ENCODE data around the gene ADAMTSL4. TPM values are rescaled to one million over a fixed set of nuclear protein-coding genes. Genes with fewer than 3 reads are reported as not detected.
A peak's percentile ranks its signal among the peaks of the same experiment; 100 is the strongest.

Gene ADAMTSL4
- total and polyA plus RNA-seq, 4 donors: 5.6 to 12.2 (median 11.5) TPM

DNA sequence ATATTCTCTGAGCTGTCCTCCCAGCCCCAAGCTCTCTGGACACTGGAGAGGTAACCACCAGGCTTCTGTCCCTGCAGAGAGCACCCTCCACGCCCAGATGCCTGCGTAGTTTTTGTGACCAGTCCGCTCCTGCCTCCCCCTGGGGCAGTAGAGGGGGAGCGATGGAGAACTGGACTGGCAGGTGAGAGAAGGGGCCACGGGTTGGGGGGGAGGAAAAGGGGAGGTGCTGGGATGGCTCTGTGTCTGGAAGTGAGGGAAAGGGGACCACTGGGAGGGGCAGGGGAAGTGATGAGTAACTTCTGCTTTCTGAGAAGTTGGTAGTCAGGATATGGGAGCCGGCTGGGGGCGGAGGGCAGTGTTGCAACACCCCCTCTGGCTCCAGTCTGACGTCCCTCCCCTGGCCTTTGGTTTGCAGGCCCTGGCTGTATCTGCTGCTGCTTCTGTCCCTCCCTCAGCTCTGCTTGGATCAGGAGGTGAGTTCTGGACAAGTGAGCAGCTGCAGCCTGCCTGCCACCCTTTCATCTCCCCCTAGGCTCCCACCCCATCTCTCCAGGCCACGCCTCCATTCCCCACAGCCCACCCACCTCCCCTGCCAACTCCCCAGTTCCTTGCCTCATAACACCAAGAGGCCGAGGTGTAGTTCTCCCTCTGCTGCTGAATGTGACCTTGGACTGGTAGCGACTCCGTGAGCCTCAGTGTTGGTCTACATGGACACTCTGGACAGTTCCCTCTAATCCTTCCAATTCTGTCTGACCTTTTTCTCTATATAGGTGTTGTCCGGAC, 3.1 kb downstream of the ADAMTSL4 start:
- TF ChIP-seq, protein P1, sequence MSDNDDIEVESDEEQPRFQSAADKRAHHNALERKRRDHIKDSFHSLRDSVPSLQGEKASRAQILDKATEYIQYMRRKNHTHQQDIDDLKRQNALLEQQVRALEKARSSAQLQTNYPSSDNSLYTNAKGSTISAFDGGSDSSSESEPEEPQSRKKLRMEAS (IDR thresholded peaks at IDR 0.05): no peak
- TF ChIP-seq, protein P2, sequence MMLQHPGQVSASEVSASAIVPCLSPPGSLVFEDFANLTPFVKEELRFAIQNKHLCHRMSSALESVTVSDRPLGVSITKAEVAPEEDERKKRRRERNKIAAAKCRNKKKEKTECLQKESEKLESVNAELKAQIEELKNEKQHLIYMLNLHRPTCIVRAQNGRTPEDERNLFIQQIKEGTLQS (IDR thresholded peaks at IDR 0.05): peak; percentile 58
- peak in 1 of 2 donors; percentile 40 for TF ChIP-seq JUND (IDR thresholded peaks at IDR 0.05)
- peak; percentile 79 for TF ChIP-seq SP1 (IDR thresholded peaks at IDR 0.05)
- TF ChIP-seq YY1 (IDR thresholded peaks at IDR 0.05): peak; percentile 24
- TF ChIP-seq GABPA (IDR thresholded peaks at IDR 0.05 in 1 of 2, conservative IDR thresholded peaks at IDR 0.05 in 1 of 2): peak in 1 of 2 donors; percentile 45
- TF ChIP-seq, protein P3, sequence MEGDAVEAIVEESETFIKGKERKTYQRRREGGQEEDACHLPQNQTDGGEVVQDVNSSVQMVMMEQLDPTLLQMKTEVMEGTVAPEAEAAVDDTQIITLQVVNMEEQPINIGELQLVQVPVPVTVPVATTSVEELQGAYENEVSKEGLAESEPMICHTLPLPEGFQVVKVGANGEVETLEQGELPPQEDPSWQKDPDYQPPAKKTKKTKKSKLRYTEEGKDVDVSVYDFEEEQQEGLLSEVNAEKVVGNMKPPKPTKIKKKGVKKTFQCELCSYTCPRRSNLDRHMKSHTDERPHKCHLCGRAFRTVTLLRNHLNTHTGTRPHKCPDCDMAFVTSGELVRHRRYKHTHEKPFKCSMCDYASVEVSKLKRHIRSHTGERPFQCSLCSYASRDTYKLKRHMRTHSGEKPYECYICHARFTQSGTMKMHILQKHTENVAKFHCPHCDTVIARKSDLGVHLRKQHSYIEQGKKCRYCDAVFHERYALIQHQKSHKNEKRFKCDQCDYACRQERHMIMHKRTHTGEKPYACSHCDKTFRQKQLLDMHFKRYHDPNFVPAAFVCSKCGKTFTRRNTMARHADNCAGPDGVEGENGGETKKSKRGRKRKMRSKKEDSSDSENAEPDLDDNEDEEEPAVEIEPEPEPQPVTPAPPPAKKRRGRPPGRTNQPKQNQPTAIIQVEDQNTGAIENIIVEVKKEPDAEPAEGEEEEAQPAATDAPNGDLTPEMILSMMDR (IDR thresholded peaks at IDR 0.05; ENCODE audit: low read depth, low read length, missing input control): no peak
- TF ChIP-seq HNF4A (conservative IDR thresholded peaks at IDR 0.05): peak; percentile 71 to 73
- peak; percentile 53 to 64 for TF ChIP-seq RXRA (IDR thresholded peaks at IDR 0.05)
- peak in 1 of 2 donors; percentile 63 for TF ChIP-seq EGR1 (IDR thresholded peaks at IDR 0.05; ENCODE audit: low read depth in 2 of 2)
- peak in 1 of 2 donors; percentile 62 for TF ChIP-seq RAD21 (IDR thresholded peaks at IDR 0.05)
- TF ChIP-seq TAF1 (conservative IDR thresholded peaks at IDR 0.05): no peak
- TF ChIP-seq, protein P4, sequence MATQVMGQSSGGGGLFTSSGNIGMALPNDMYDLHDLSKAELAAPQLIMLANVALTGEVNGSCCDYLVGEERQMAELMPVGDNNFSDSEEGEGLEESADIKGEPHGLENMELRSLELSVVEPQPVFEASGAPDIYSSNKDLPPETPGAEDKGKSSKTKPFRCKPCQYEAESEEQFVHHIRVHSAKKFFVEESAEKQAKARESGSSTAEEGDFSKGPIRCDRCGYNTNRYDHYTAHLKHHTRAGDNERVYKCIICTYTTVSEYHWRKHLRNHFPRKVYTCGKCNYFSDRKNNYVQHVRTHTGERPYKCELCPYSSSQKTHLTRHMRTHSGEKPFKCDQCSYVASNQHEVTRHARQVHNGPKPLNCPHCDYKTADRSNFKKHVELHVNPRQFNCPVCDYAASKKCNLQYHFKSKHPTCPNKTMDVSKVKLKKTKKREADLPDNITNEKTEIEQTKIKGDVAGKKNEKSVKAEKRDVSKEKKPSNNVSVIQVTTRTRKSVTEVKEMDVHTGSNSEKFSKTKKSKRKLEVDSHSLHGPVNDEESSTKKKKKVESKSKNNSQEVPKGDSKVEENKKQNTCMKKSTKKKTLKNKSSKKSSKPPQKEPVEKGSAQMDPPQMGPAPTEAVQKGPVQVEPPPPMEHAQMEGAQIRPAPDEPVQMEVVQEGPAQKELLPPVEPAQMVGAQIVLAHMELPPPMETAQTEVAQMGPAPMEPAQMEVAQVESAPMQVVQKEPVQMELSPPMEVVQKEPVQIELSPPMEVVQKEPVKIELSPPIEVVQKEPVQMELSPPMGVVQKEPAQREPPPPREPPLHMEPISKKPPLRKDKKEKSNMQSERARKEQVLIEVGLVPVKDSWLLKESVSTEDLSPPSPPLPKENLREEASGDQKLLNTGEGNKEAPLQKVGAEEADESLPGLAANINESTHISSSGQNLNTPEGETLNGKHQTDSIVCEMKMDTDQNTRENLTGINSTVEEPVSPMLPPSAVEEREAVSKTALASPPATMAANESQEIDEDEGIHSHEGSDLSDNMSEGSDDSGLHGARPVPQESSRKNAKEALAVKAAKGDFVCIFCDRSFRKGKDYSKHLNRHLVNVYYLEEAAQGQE (IDR thresholded peaks at IDR 0.05): peak; percentile 34
- no peak for TF ChIP-seq FOXA1 (IDR thresholded peaks at IDR 0.05)

DNA sequence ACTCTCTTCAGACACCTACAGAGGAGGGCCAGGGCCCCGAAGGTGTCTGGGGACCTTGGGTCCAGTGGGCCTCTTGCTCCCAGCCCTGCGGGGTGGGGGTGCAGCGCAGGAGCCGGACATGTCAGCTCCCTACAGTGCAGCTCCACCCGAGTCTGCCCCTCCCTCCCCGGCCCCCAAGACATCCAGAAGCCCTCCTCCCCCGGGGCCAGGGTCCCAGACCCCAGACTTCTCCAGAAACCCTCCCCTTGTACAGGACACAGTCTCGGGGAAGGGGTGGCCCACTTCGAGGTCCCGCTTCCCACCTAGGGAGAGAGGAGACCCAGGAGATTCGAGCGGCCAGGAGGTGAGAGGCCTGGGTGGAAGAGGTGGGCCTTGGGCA, 3.7 kb downstream of the ADAMTSL4 start:
- H3K4me3 ChIP-seq (ENCODE audit: low read depth in 1 of 3, low read length in 3 of 3): no peak overlapping the region
- H3K27me3 ChIP-seq (ENCODE audit: control insufficient read depth in 4 of 4, insufficient read depth in 4 of 4, low read length in 3 of 4): no peaks in the 10 kb centered on the region
- H3K36me3 ChIP-seq (ENCODE audit: control insufficient read depth in 4 of 4, insufficient read depth in 3 of 4, low read depth in 1 of 4, low read length in 3 of 4): peaks cover 0 to 11% (median 4%) of the 10 kb centered on the region in 4 donors
- no peak for DNase-seq (ENCODE audit: low spot score)
- H3K4me1 ChIP-seq (ENCODE audit: control insufficient read depth in 4 of 4, insufficient read depth in 4 of 4, low read length in 3 of 4): peaks cover 14 to 40% (median 26%) of the 10 kb centered on the region in 4 donors
- peak overlapping the region; percentile 69 to 80 for H3K27ac ChIP-seq (ENCODE audit: low read depth in 1 of 2, low read length in 2 of 2)
- 80% methylated on average over 12 of the region's 12 CpGs for WGBS
- H3K9ac ChIP-seq (ENCODE audit: low read depth in 1 of 2, low read length in 2 of 2): peak overlapping the region in 1 of 2 donors; percentile 30
- TF ChIP-seq, protein P1 (IDR thresholded peaks at IDR 0.05): no peak
- TF ChIP-seq GABPA (IDR thresholded peaks at IDR 0.05 in 1 of 2, conservative IDR thresholded peaks at IDR 0.05 in 1 of 2) (no peak), YY1 (IDR thresholded peaks at IDR 0.05) (no peak), RAD21 (IDR thresholded peaks at IDR 0.05) (no peak), FOXA2 (IDR thresholded peaks at IDR 0.05) (no peak), HNF4G (IDR thresholded peaks at IDR 0.05) (no peak), HNF4A (conservative IDR thresholded peaks at IDR 0.05) (no peak), FOXA1 (IDR thresholded peaks at IDR 0.05) (no peak), NR2F2 (IDR thresholded peaks at IDR 0.05) (no peak)
- TF ChIP-seq, protein P2 (IDR thresholded peaks at IDR 0.05): no peak
- TF ChIP-seq, protein P3 (IDR thresholded peaks at IDR 0.05; ENCODE audit: low read depth, low read length, missing input control): no peak
- TF ChIP-seq, protein P5, sequence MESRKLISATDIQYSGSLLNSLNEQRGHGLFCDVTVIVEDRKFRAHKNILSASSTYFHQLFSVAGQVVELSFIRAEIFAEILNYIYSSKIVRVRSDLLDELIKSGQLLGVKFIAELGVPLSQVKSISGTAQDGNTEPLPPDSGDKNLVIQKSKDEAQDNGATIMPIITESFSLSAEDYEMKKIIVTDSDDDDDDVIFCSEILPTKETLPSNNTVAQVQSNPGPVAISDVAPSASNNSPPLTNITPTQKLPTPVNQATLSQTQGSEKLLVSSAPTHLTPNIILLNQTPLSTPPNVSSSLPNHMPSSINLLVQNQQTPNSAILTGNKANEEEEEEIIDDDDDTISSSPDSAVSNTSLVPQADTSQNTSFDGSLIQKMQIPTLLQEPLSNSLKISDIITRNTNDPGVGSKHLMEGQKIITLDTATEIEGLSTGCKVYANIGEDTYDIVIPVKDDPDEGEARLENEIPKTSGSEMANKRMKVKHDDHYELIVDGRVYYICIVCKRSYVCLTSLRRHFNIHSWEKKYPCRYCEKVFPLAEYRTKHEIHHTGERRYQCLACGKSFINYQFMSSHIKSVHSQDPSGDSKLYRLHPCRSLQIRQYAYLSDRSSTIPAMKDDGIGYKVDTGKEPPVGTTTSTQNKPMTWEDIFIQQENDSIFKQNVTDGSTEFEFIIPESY (IDR thresholded peaks at IDR 0.05): no peak
- H3K9me3 ChIP-seq (ENCODE audit: control insufficient read depth in 4 of 4, low read length in 3 of 4): no peaks in the 10 kb centered on the region

More for the DNA sequence above, 3.1 kb downstream of the ADAMTSL4 start:
- DNase-seq (ENCODE audit: low spot score): peak; percentile 71
- Histone ChIP-seq H3K9me3 (ENCODE audit: control insufficient read depth in 4 of 4, low read length in 3 of 4) (no peaks in the 10 kb centered on the region), H3K36me3 (ENCODE audit: control insufficient read depth in 4 of 4, insufficient read depth in 3 of 4, low read depth in 1 of 4, low read length in 3 of 4) (peaks cover 0 to 11% (median 4%) of the 10 kb centered on the region in 4 donors), H3K4me3 (ENCODE audit: low read depth in 1 of 3, low read length in 3 of 3) (no peak overlapping the region), H3K27ac (ENCODE audit: low read depth in 1 of 2, low read length in 2 of 2) (peak overlapping the region; percentile 80), H3K27me3 (ENCODE audit: control insufficient read depth in 4 of 4, insufficient read depth in 4 of 4, low read length in 3 of 4) (no peaks in the 10 kb centered on the region), H3K4me1 (ENCODE audit: control insufficient read depth in 4 of 4, insufficient read depth in 4 of 4, low read length in 3 of 4) (peaks cover 14 to 40% (median 26%) of the 10 kb centered on the region in 4 donors), H3K9ac (ENCODE audit: low read depth in 1 of 2, low read length in 2 of 2) (peak overlapping the region in 1 of 2 donors; percentile 30)
- 35% methylated on average over 13 of the region's 13 CpGs for WGBS

Data from liver (tissue), 9 donors.